ENCODE measurements around the gene CHRNE.
"Not testable (repeated sequence)": the region's sequence is repeated elsewhere in the genome, so short reads cannot be mapped to it uniquely, and the experiment has no call there.

CHRNE gene

GRCh38 chr17:4939546-4939795, 36.6 kb upstream of the CHRNE start:
- DNase-seq: no peak

- DNase-seq: no peak
Observed at GRCh38 chr17:4938688-4939545, 36.0 kb upstream of the CHRNE start.

GRCh38 chr17:4938069-4938491, 35.2 kb upstream of the CHRNE start:
- no peak for DNase-seq

GRCh38 chr17:4937553-4937952, 34.7 kb upstream of the CHRNE start:
- no peak for DNase-seq

GRCh38 chr17:4936436-4936835, 33.5 kb upstream of the CHRNE start:
- no peak for DNase-seq

GRCh38 chr17:4935650-4936049, 32.8 kb upstream of the CHRNE start:
- no peak for DNase-seq

GRCh38 chr17:4934173-4934979, 31.5 kb upstream of the CHRNE start:
- DNase-seq: peak; percentile 46

GRCh38 chr17:4933646-4934045, 30.7 kb upstream of the CHRNE start:
- DNase-seq: no peak

- no peak for DNase-seq
Observed at GRCh38 chr17:4932756-4933155, 29.9 kb upstream of the CHRNE start.

- no peak for DNase-seq
Observed at GRCh38 chr17:4931963-4932362, 29.1 kb upstream of the CHRNE start, which contains the start of gene GP1BA. TSS of gene GP1BA (plus strand) at chr17:4932277. CDS start at chr17:4932605, 328 bp downstream.

- DNase-seq: no peak
Observed at GRCh38 chr17:4928881-4929280, 26.0 kb upstream of the CHRNE start.

GRCh38 chr17:4926577-4927335, 23.9 kb upstream of the CHRNE start:
- not testable (repeated sequence) for DNase-seq

GRCh38 chr17:4921320-4921719, 18.4 kb upstream of the CHRNE start:
- DNase-seq: no peak

- no peak for DNase-seq
Observed at GRCh38 chr17:4920351-4921048, 17.6 kb upstream of the CHRNE start.

- no peak for DNase-seq
Observed at GRCh38 chr17:4919511-4920047, 16.7 kb upstream of the CHRNE start.

- not testable (repeated sequence) for DNase-seq
Observed at GRCh38 chr17:4914551-4914950, 11.7 kb upstream of the CHRNE start.

- DNase-seq: no peak
Observed at GRCh38 chr17:4913994-4914393, 11.1 kb upstream of the CHRNE start.

- DNase-seq: peak; percentile 90
Observed at GRCh38 chr17:4908711-4909496, 6.0 kb upstream of the CHRNE start.

GRCh38 chr17:4908301-4908700, 5.4 kb upstream of the CHRNE start:
- DNase-seq: no peak

GRCh38 chr17:4906642-4907041, 3.7 kb upstream of the CHRNE start:
- not testable (repeated sequence) for DNase-seq

- no peak for DNase-seq
Observed at GRCh38 chr17:4902540-4902939, 358 bp downstream of the CHRNE start.

All from fibroblast of upper back skin (primary cell).